Heart left ventricle (tissue), 16 donors: ENCODE results near the gene HIPK4. TPM values are rescaled to one million over a fixed set of nuclear protein-coding genes. Genes with fewer than 3 reads are reported as not detected.

Source experiments
- ATAC-seq, 4 donors: fragments of 200-7000 bp; cut with Tn5 transposase; one replicate each; pipeline ENCODE4 v1.9.1; 2020 to 2022; ENCODE audit warnings: moderate library complexity in 4 of 4, mild to moderate bottlenecking in 3 of 4, moderate number of reproducible peaks in 1 of 4
- DNase-seq, 5 donors: peaks; one replicate each; pipeline ENCODE4 v3.0.0-alpha.2; 2020
- H3K27ac ChIP-seq, 12 donors: fragments of 200-600 bp; sonication (generic) in 4 of 12; one replicate each; pipeline versions ENCODE4 v1.5.0 to v1.8.0; 2016 to 2022; ENCODE audit warnings: mild to moderate bottlenecking in 2 of 12
- H3K27me3 ChIP-seq, 9 donors: fragments of 200-600 bp; sonication (generic) in 2 of 9; one replicate each; pipeline versions ENCODE4 v1.5.1 to v1.8.0; 2016 to 2022; ENCODE audit warnings: mild to moderate bottlenecking in 3 of 9
- H3K36me3 ChIP-seq, 9 donors: fragments of 200-600 bp; sonication (generic) in 2 of 9; one replicate each; pipeline versions ENCODE4 v1.5.0 to v1.8.0; 2018 to 2022; ENCODE audit warnings: mild to moderate bottlenecking in 2 of 9
- H3K4me1 ChIP-seq, 12 donors: fragments of 200-600 bp; sonication (generic) in 4 of 12; one replicate each; pipeline versions ENCODE4 v1.5.0 to v1.8.0; 2016 to 2022; ENCODE audit warnings: mild to moderate bottlenecking in 3 of 12
- H3K4me3 ChIP-seq, 12 donors: fragments of 200-600 bp; sonication (generic) in 4 of 12; one replicate each; pipeline versions ENCODE4 v1.5.0 to v1.8.0; 2017 to 2022; ENCODE audit warnings: mild to moderate bottlenecking in 9 of 12, moderate library complexity in 4 of 12
- H3K9me3 ChIP-seq, 12 donors: fragments of 200-600 bp; sonication (generic) in 4 of 12; one replicate each; pipeline versions ENCODE4 v1.5.0 to v1.8.0; 2016 to 2022; ENCODE audit warnings: mild to moderate bottlenecking in 1 of 12
- CTCF ChIP-seq, 12 donors: fragments of 200-600 bp; sonication (generic) in 4 of 12; IDR thresholded peaks; one replicate each; pipeline versions ENCODE4 v1.5.0 to v1.8.0; 2018 to 2022; ENCODE audit warnings: antibody characterized with exemption in 12 of 12, mild to moderate bottlenecking in 5 of 12
- POLR2A ChIP-seq, 2 donors: fragments of 450-650 bp; IDR thresholded peaks; one replicate each; pipeline ENCODE4 v1.6.1; 2017; ENCODE audit warnings: antibody characterized with exemption in 2 of 2, mild to moderate bottlenecking in 2 of 2, moderate library complexity in 2 of 2
- WGBS, 4 donors: extraction: QIAGEN DNeasy Blood & Tissue Kit in 2 of 4; methylation state at CpG; one replicate each; pipeline versions ENCODE4 v1.1.5 to v1.1.7; 2013 to 2018; 5-methylcytosine and 5-hydroxymethylcytosine counted together
- intact Hi-C, 10 donors: fragments of 100-400 bp; cut with DNase I; formaldehyde crosslinking; loops; one replicate each; pipeline versions ENCODE4 v1.11.1 to v1.14.2; 2022
- polyA plus RNA-seq, 2 donors: library from polyadenylated mRNA; stranded (reverse); fragments of 200-250 nt; gene quantifications; one replicate each; pipeline ENCODE4 v1.2.3, GENCODE V29; 2013
- total RNA-seq, 9 donors: library from RNA; depleted of rRNA in 2 of 9; stranded (reverse); fragments of >200 nt in 2 of 9; fragmentation: NEBNext Ultra II Directional in 3 of 9; extraction: Animal tissue kit (Norgen Biotek cat#: 25700) in 3 of 9; gene quantifications; one replicate each; pipeline versions ENCODE4 v1.1.0 to v1.2.4, GENCODE V29; 2016 to 2023
- donor health status: ischemic (EF 13 %, LVEDD 7.1; RV severe dilation, severe dysfunction).
- donor health status: healthy with polysubstance abuse.
- donor health status: DM: no; HTN: yes; CAD: no.
- donor health status: DM: no; HTN: no; CAD: no.
- donor health status: ischemic (EF 25% LVEDD 6.9; RV normal size, moderate dysfunction).
- donor health status: ischemic (EF 25% LVEDD 5.7; RV mildly dilated, moderate dysfunction).
- donor health status: healthy.
- donor health status: DM: yes; HTN: yes; CAD: no.
- donor health status: ischemic (EF 35%, LVEDD 5.7; RV mildly dilated, moderate dysfunction).
- donor health status: nonischemic (EF 11% LVEDD 7.7; RV severe dilation, severe dysfunction).
- donor health status: DM: yes; HTN: yes; CAD: no.
- donor health status: PGD.
- donor health status: ischemic (EF 29% LVEDD 5.4; RV normal size, mild dysfunction).
- donor health status: nonischemic (EF 23%, LVEDD 6.1; RV moderate dilation, normal function).

Gene HIPK4
- total and polyA plus RNA-seq, 11 donors, result 0.07 to 0.14 (median 0.12) TPM; not detected in 6

GRCh38 chr19:40413291-40413845 is 23.4 kb upstream of the HIPK4 start, which contains the start of gene PRX:
Gene PRX (minus strand): TSS chr19:40413378. CDS start chr19:40407932, 5,446 bp downstream.
- peak in 1 of 5 donors; percentile 18 for DNase-seq
- no peaks in the 10 kb centered on the region for H3K9me3 ChIP-seq
- 49 to 51% (median 50%) methylated on average over 12 to 18 of the region's 18 CpGs for WGBS, 4 donors
- H3K4me3 ChIP-seq, result peak within 1 kb of the TSS in 1 of 12 donors; percentile 4
- H3K36me3 ChIP-seq, result no peaks in the 10 kb centered on the region
- no peak for TF ChIP-seq CTCF (IDR thresholded peaks at IDR 0.05)
- no peak for TF ChIP-seq POLR2A (IDR thresholded peaks at IDR 0.05)
- no peak for ATAC-seq
- intact Hi-C loops, result no loop called here
- no peaks in the 10 kb centered on the region for H3K27me3 ChIP-seq
- peaks cover 9 to 68% (median 32%) of the 10 kb centered on the region in 12 donors for H3K4me1 ChIP-seq
- peak within 1 kb of the TSS in 8 of 12 donors; percentile 79 to 97 (median 92) for H3K27ac ChIP-seq

- Histone ChIP-seq H3K4me3 (peak overlapping the region in 1 of 12 donors; percentile 4), H3K9me3 (no peaks in the 10 kb centered on the region), H3K36me3 (no peaks in the 10 kb centered on the region), H3K27me3 (no peaks in the 10 kb centered on the region), H3K4me1 (peaks cover 11 to 72% (median 33%) of the 10 kb centered on the region in 12 donors), H3K27ac (peak overlapping the region in 3 of 12 donors; percentile 92 to 97 (median 94))
- DNase-seq (peak in 1 of 5 donors; percentile 7), ATAC-seq (no peak)
- 83 to 91% (median 86%) methylated on average over 4 of the region's 4 CpGs for WGBS, 4 donors
- TF ChIP-seq CTCF (IDR thresholded peaks at IDR 0.05), result no peak
- TF ChIP-seq POLR2A (IDR thresholded peaks at IDR 0.05), result no peak
- intact Hi-C loops, result no loop called here
These were observed 22.9 kb upstream of the HIPK4 start for GRCh38 chr19:40412866-40413265.

GRCh38 chr19:40411958-40412499 is 22.0 kb upstream of the HIPK4 start:
- H3K27ac ChIP-seq, result peak overlapping the region; percentile 76 to 97 (median 92)
- DNase-seq (peak in 1 of 5 donors; percentile 27), ATAC-seq (peak; percentile 6 to 32 (median 14))
- H3K36me3 ChIP-seq, result no peaks in the 10 kb centered on the region
- intact Hi-C loops, result no loop called here
- H3K4me3 ChIP-seq, result peak overlapping the region in 1 of 12 donors; percentile 5
- 50 to 63% (median 58%) methylated on average over 8 of the region's 8 CpGs for WGBS, 4 donors
- no peaks in the 10 kb centered on the region for H3K27me3 ChIP-seq
- peaks cover 6 to 65% (median 26%) of the 10 kb centered on the region in 12 donors for H3K4me1 ChIP-seq
- no peak for TF ChIP-seq CTCF (IDR thresholded peaks at IDR 0.05)
- TF ChIP-seq POLR2A (IDR thresholded peaks at IDR 0.05), result no peak
- no peaks in the 10 kb centered on the region for H3K9me3 ChIP-seq

- no peak for TF ChIP-seq CTCF (IDR thresholded peaks at IDR 0.05)
- no peak for TF ChIP-seq POLR2A (IDR thresholded peaks at IDR 0.05)
- Histone ChIP-seq H3K27me3 (no peaks in the 10 kb centered on the region), H3K4me1 (peaks cover 6 to 59% (median 21%) of the 10 kb centered on the region in 12 donors), H3K4me3 (peak overlapping the region in 1 of 12 donors; percentile 5), H3K27ac (peak overlapping the region; percentile 76 to 97 (median 92)), H3K9me3 (no peaks in the 10 kb centered on the region), H3K36me3 (no peaks in the 10 kb centered on the region)
- WGBS, 4 donors, result 29 to 38% (median 35%) methylated on average over 14 to 16 of the region's 16 CpGs
- ATAC-seq (peak; percentile 93 to 96 (median 94)), DNase-seq (peak in 4 of 5 donors; percentile 64 to 86 (median 77))
- intact Hi-C loops, result no loop called here
These were observed 21.3 kb upstream of the HIPK4 start for GRCh38 chr19:40411125-40411842.
